Gastroesophageal sphincter (tissue), 3 donors: Measurements from ENCODE around the gene ANKS4B.

ENCODE experiments used
- EP300 ChIP-seq: sonication (generic); formaldehyde crosslinking; IDR thresholded peaks from one replicate; pipeline ENCODE4 v1.6.1; 2017; ENCODE audit warnings: antibody characterized with exemption, mild to moderate bottlenecking
- POLR2AphosphoS5 ChIP-seq: sonication (generic); formaldehyde crosslinking; IDR thresholded peaks from one replicate; pipeline ENCODE4 v1.6.1; 2017; ENCODE audit warnings: antibody characterized with exemption
- TF ChIP-seq, protein P1 (sequence below), 4 experiments: fragments of 200-600 bp in 2 of 4; fragments of 450-650 bp in 2 of 4; sonication (generic) in 1 of 4; IDR thresholded peaks; one replicate each; pipeline ENCODE4 v1.5.1; 2017 to 2019; ENCODE audit warnings: antibody characterized with exemption in 4 of 4, mild to moderate bottlenecking in 2 of 4, moderate library complexity in 2 of 4

DNA sequence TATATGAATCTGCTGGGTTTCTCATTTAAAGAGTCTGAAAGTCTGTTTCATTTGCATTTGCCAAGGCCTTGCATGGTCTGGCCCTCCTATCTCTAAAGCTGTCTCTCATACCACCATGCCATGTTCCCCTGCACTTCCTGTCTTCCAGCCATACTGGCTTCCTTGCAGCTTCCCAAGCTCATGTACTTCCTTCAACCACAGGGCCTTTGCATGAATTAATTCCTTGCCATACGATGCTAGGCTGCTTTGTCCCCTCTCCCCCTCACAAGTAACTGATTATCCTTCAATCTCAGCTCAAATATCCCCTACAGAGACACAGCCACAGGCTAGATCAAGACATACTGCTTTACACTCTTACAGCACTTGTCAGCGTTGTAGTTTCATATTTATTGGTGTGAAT, 38.8 kb downstream of the ANKS4B start:
- TF ChIP-seq, protein P1, sequence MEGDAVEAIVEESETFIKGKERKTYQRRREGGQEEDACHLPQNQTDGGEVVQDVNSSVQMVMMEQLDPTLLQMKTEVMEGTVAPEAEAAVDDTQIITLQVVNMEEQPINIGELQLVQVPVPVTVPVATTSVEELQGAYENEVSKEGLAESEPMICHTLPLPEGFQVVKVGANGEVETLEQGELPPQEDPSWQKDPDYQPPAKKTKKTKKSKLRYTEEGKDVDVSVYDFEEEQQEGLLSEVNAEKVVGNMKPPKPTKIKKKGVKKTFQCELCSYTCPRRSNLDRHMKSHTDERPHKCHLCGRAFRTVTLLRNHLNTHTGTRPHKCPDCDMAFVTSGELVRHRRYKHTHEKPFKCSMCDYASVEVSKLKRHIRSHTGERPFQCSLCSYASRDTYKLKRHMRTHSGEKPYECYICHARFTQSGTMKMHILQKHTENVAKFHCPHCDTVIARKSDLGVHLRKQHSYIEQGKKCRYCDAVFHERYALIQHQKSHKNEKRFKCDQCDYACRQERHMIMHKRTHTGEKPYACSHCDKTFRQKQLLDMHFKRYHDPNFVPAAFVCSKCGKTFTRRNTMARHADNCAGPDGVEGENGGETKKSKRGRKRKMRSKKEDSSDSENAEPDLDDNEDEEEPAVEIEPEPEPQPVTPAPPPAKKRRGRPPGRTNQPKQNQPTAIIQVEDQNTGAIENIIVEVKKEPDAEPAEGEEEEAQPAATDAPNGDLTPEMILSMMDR (IDR thresholded peaks at IDR 0.05): no peak
- TF ChIP-seq POLR2AphosphoS5 (no peak), EP300 (no peak)
